Measurements from ENCODE around the gene POLE. TPM values are rescaled to one million over a fixed set of nuclear protein-coding genes. Genes with fewer than 3 reads are reported as not detected.
A peak's percentile ranks its signal among the peaks of the same experiment; 100 is the strongest.

POLE gene
- total and polyA plus RNA-seq, 9 of the 15 experiments (the other 6 are each of a cell fraction or from before 2014, with no cell fraction given) = 2.4 to 154 (median 49.6) TPM

- TF ChIP-seq HDAC8 (tag; IDR thresholded peaks at IDR 0.05) = no peak
- TF ChIP-seq, protein P1, sequence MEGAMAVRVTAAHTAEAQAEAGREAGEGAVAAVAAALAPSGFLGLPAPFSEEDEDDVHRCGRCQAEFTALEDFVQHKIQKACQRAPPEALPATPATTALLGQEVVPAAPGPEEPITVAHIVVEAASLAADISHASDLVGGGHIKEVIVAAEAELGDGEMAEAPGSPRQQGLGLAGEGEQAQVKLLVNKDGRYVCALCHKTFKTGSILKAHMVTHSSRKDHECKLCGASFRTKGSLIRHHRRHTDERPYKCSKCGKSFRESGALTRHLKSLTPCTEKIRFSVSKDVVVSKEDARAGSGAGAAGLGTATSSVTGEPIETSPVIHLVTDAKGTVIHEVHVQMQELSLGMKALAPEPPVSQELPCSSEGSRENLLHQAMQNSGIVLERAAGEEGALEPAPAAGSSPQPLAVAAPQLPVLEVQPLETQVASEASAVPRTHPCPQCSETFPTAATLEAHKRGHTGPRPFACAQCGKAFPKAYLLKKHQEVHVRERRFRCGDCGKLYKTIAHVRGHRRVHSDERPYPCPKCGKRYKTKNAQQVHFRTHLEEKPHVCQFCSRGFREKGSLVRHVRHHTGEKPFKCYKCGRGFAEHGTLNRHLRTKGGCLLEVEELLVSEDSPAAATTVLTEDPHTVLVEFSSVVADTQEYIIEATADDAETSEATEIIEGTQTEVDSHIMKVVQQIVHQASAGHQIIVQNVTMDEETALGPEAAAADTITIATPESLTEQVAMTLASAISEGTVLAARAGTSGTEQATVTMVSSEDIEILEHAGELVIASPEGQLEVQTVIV (CRISPR knock-in tag; IDR thresholded peaks at IDR 0.05; ENCODE audit: borderline replicate concordance) = no peak
- TF ChIP-seq, protein P2, sequence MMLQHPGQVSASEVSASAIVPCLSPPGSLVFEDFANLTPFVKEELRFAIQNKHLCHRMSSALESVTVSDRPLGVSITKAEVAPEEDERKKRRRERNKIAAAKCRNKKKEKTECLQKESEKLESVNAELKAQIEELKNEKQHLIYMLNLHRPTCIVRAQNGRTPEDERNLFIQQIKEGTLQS (IDR thresholded peaks at IDR 0.05) = no peak
- TF ChIP-seq, protein P2 (CRISPR knock-in tag; conservative IDR thresholded peaks at IDR 0.05) = no peak
- no peak for TF ChIP-seq GTF2F1 (IDR thresholded peaks at IDR 0.05; ENCODE audit: low read depth, low read length)
- no peak for TF ChIP-seq NELFE (IDR thresholded peaks at IDR 0.05; ENCODE audit: insufficient read depth, insufficient read length)
- no peak for TF ChIP-seq MTA1 (IDR thresholded peaks at IDR 0.05; ENCODE audit: borderline replicate concordance)
- 0 out of 2 replicates have a peak, but pooled peaks have one; percentile 40 for TF ChIP-seq XRCC5 (IDR thresholded peaks at IDR 0.05; ENCODE audit: low read depth, low read length)
- 0 out of 2 replicates have a peak, but pooled peaks have one; percentile 29 for TF ChIP-seq SP1 (CRISPR knock-in tag; IDR thresholded peaks at IDR 0.05)
- TF ChIP-seq MAX (CRISPR knock-in tag; IDR thresholded peaks at IDR 0.05) = peak; percentile 82
- TF ChIP-seq PTRF (tag; IDR thresholded peaks at IDR 0.05) = no peak
- 0 out of 2 replicates have a peak, but pooled peaks have one; percentile 27 for TF ChIP-seq CTBP1 (IDR thresholded peaks at IDR 0.05; ENCODE audit: borderline replicate concordance)
- TF ChIP-seq PHB (CRISPR knock-in tag; IDR thresholded peaks at IDR 0.05) = no peak
- no peak for TF ChIP-seq SMARCA4 (IDR thresholded peaks at IDR 0.05)
- TF ChIP-seq NRF1 (conservative IDR thresholded peaks at IDR 0.05 in 1 of 2, IDR thresholded peaks at IDR 0.05 in 1 of 2) = peak; percentile 42 to 51
- 0 out of 2 replicates have a peak, but pooled peaks have one; percentile 21 for TF ChIP-seq SMARCE1 (IDR thresholded peaks at IDR 0.05)
- TF ChIP-seq ZBTB1 (CRISPR knock-in tag; IDR thresholded peaks at IDR 0.05; ENCODE audit: borderline replicate concordance, low read depth) = no peak
- TF ChIP-seq CBFA2T3 (IDR thresholded peaks at IDR 0.05) = no peak
- 0 out of 2 replicates have a peak, but pooled peaks have one; percentile 21 for TF ChIP-seq GABPB1 (CRISPR knock-in tag; IDR thresholded peaks at IDR 0.05)
- TF ChIP-seq ZNF639 (CRISPR knock-in tag; conservative IDR thresholded peaks at IDR 0.05 in 1 of 2, IDR thresholded peaks at IDR 0.05 in 1 of 2) = no peak
- TF ChIP-seq TBP (optimal IDR thresholded peaks at IDR 0.05; ENCODE audit: low read depth, low read length) = peak; percentile 28
- TF ChIP-seq SUPT5H (IDR thresholded peaks at IDR 0.05) = no peak
Observed at GRCh38 chr12:132600048-132601032, 86.8 kb downstream of the POLE start (continued).
